HG02759 (cell line): ENCODE data around the gene SDK2.
"Not testable (repeated sequence)": the region's sequence is repeated elsewhere in the genome, so short reads cannot be mapped to it uniquely, and the experiment has no call there.

ENCODE experiments used
- ATAC-seq: cut with Tn5 transposase; IDR thresholded peaks from one replicate; pipeline ENCODE4 v1.9.1; 2021; ENCODE audit warnings: mild to moderate bottlenecking, moderate library complexity; ENCODE audit not compliant: unreplicated experiment

SDK2 gene

DNA sequence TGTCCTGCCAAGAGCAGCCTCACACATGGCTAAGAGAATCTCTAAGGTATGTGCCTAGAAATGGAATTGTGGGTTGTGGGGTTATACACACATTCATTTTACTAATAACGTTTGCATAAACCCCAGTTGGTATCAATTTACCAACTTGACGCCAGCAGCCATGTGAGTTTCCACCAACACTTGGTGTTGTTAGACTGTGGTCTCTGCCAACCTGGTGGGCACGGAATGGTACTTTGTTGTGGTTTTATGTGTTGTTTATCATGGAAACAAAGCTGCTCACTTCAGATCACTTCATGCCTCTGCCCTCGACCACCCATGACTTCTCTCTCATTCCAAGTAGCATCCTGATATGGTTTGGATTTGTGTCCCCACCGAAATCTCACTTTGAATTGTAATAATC lies 180.4 kb downstream of the SDK2 start:
- ATAC-seq = no peak

DNA sequence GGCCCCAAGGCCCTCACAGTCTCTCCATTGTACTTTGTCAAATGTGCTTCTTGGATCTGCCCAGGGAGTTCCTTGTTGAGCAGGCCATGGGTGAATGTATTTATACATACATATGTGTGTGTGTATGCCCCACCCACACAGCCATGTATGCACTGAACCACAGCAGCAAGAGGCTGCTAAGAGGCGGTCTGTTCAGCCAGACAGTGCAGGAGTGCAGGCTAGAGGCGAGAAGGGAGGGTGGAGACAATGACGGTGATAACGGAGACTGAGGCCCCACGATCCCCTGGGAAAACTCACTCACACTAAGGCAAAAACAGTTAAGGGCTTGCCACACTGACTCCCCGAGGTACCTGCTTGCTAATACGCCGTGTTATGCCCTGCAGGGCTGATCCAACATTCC lies 181.4 kb downstream of the SDK2 start:
- ATAC-seq = no peak

DNA sequence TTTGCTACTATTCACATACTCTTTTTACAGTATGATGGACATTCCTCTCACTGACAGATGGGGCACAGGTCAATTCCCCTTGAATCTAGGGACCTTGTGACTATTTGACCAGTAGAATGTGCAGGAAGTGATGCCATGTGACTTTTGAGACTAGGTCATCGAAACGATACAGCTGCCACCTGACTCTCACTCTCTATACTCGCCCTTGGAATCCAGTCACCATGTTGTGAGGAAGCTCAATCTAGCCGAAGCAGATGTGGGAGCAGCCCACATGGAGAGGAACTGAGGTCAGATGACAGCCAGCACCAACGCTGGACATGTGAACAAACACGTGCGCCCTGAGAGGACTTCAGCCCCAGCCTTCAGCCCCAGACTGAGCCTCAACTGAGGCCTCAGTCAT lies 184.3 kb downstream of the SDK2 start:
- no peak for ATAC-seq

DNA sequence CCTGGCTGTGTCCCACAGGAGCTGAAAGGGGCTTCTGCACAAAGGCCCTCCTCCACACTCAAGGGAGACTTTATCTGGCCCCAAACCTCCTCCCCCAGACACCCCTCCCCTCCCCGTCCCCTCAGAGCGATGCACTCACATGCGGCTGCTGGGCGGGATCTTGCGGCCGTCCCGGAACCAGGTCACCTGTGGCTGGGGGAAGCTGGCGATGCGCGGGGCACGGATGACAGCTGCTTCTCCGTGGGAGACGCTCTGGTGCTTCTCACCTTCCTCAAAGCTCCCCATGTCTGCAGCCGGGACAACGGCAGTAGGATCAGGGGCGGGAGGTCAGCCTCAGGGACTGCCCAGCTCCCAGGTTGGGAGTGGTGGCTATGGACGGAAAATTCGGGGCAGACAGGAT lies 188.5 kb downstream of the SDK2 start:
- no peak for ATAC-seq

DNA sequence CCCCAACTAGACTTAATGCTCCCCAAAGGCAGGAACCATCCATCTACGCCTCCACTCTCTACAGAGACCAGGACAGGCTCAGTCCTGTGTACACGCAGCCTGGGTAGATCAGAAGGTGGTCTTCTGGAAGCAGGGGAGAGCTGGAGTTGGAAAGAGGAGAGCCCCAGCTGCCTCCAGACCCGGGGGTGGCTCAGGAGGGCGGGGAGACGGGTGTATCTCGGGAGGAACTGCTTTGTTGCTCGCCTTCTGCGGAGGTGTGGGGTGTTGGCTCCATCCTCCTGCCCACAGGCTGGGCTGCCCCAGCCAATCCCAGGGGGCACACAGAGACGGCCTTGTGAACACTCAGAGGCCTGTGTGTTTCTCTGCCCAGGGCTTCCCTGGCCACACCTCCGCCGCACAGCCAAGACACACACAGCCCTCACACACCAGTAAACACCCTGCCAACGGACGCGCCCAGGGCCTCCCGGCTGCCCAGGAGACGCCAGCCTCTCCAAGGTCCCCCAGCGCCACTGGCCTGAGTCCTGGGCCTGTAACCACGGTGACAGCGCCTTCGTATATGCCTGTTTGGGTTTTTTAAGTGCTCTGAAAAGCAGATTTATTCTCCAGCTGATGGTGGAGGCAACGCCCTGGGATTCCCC lies 189.1 kb downstream of the SDK2 start:
- no peak for ATAC-seq

DNA sequence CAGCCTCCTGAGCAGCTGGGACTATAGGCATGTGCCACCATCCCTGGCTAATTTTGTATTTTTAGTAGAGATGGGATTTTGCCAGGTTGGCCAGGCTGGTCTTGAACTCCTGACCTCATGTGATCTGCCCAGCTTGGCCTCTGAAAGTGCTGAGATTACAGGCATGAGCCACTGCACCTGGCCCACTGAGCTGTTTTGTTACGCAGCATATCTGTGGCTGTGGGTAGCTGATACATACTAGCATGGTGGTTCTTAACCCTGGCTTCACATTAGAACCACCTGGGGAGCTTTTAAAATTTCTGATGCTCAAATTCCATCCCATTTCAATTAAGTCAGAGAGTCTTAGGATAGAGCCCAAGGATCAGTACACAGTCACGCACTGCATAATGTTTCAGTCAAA lies 190.8 kb downstream of the SDK2 start:
- ATAC-seq = not testable (repeated sequence)

DNA sequence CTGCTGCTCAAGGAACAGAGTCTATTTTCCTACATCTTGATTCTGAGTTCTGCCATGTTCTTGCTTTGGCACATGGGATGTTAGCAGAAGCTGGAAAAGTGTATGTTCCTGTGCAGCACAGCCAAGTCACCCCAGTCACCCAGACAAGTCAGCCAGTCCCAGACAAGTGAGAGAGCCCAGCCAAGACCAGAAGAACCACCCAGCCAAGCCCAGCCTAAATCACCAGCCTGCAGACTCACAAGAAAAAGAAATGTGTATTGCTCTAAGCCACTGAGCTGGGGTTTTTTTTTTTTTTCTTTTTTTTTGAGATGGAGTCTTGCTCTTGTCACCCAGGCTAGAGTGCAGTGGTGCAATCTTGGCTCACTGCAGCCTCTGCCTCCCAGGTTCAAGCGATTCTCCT lies 191.2 kb downstream of the SDK2 start:
- no peak for ATAC-seq

DNA sequence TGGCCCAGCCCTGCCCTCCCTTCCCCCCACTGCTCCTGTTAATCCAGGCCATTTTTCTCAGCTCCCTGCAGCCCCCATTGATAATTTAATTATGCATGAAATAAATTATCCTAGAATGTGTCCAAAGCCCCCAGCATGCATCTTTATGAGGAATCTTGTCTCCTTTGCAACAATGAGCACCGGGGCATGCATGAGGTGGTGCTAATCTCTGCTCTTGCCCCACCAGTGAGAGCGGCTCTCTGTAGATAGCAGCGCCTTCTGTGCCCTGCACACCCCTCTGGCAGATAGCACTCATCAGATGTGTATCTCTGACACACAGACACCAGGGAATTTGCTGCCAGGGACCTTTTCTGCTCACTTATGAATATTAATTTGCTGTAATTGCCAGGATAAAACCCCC lies 192.2 kb downstream of the SDK2 start:
- no peak for ATAC-seq

DNA sequence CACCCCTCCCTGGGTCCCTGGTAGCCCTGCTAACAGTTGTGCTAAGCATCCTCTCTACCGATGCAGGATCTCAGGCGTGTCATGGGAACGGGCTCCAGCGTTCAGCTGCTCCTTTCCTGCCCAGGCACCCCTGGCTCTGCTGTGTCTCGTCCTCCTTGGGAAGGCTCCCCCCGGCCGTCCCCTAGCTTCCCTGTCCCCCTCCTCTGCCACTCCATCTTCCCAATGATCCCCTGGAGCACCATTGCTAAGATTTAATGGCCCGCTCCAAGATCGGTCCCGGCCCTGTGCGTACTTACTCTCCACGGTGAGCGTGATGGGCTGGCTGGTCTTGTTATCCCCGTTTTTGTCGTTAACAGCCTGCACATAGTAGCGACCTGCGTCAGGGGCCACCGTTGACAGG lies 196.9 kb downstream of the SDK2 start:
- ATAC-seq = no peak

DNA sequence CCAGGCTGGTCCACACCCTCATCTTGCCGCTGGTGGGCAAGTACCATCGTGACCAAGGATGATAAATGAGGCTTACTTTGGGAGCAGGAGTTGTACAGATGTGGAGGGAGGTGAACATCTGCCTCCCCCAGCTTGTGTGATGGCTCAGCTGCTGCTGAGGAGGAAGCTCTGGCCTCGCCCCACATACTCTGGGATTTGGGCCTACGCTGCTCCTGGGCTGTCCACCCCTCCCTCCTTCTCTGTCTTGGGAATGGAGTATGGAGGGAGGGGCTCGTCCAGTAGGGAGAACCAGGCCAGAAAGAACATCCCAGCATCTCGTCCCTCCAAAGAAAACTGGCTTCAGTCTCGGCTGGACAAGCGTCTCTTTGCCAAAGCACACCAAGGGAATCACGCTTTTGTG lies 197.6 kb downstream of the SDK2 start:
- no peak for ATAC-seq

DNA sequence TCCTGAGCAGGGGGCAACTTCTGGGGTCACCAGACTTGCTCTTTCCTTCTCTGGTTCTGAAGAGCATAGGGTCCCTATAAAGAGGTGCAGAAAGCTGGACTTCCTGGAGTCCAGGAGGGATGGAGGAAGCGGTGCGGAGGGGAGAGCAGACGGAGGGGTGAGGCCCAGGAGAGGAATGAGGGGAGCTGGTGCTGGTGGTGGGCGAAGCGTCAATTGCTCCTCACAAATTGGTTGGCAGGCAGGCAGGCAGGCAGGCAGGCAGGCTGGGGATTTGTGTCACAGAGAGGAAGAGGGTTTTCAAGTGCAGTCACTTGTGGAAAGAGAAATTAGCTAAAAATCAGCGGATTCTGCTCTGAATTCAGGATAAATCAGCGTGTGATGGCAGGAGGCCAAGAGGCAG lies 198.8 kb downstream of the SDK2 start:
- ATAC-seq = no peak

DNA sequence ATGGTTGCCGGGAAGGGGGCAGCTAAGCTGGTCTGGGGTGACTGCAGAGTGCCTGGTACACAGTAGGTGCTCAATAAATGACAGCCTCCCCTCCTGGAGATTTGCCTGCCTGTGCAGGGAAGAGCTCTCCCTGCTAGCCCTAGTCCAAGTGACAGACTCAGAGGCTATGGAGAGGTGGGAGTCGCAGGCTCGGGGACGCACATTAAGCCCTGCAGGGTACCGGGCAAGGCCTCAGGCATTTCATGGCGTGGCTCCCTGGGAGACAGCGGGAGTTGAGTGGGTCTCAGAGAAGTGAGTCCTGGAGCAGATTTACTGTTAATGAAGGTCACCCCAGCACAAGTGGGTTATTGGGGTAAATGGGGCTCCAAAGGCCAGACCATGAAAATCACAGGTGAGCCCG lies 200.2 kb downstream of the SDK2 start:
- ATAC-seq = no peak

DNA sequence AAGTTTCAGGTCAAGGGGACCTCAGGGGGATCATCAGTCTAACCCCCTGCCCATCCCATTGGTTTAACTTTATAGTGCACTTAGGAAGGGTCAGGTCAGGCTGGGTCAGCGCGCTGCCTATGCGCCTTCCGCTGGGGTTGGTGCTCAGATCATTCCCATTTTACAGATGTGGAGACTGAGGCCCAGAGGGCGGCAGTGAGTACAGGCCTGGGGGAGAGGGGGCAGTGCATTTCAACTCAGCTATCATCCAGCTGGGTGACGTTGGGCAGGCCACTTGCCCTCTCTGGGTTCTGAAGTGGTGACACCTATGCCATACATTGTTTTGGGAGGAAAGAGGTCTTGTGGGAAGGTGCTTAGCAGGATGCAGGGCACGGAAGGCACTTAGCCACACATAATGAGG lies 204.6 kb downstream of the SDK2 start:
- no peak for ATAC-seq

DNA sequence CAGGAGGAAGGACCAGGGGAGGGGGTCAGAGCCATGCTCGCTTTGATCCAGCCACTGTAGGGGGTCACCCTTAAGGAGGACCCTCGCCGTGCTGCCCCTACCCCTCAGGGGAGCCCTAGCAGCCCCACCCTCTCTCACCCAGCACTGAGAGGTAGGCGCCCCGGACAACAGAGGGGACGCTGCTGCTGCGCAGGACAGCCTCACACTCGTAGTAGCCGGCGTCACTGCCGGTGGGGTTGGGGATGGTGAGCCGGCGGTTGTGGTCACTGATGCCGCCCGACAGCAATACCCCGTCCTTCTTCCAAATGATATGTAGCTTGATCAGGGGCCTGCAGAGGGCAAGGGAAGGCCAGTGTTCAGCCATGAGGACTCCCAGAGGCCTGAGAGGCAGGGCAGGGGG lies 206.4 kb downstream of the SDK2 start:
- no peak for ATAC-seq

DNA sequence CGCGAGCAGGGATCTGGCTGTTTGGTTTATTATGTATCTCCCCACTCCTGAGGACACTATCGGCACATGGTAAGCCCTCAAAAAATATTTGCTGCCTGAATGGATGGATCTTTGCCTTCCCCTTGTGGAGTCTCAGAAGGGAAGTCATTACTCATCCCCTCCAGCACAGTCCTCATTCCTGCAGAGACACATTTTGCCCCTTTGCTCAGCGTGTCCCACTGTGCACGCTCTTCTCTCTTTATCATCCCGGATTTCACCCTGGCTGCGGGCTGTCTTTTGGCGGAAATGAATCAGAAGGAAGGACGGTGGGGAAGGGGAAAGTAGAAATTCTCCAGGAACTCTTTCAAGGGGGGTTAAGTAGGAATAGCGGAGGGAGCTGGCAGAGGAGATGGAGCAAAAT lies 207.3 kb downstream of the SDK2 start:
- ATAC-seq = no peak

DNA sequence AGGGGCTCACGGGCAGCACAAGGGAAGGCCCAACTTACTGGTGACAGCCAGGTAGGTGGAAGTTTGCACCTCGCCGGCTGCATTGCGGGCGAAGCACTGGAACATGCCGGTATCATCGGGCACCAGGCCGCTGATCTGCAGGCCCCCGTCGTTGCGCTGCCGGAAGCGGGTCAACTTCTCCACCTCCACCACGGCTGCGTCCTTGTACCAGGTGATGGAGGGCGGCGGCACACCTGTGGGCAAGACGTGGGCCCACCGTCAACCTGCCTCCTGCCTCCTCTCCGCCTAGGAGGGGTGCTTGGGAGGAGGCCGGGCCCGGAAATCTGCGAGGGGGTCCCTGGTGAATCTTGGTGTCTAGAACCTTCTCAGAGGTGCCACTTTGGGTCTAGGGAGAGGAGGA lies 208.8 kb downstream of the SDK2 start:
- ATAC-seq = no peak

DNA sequence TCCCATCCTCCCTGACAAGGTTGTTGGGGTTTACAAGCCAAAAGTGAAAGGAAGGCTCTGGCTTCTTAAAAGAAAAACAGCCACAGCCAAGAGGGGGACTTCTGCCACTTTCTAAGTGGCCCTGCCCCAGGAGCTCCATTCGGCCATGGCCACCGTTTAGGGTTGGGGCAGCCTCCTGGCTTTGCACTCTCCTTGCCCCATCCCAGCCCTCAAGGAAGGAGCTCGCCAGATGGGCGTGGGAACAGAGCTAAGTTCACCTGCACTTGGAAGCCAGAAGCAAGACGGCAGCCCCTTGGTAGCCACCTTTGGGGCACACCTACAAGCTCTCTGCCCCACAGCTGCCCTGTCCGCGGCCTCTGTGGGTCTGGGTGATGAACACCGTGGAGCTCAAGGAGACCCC lies 210.1 kb downstream of the SDK2 start:
- no peak for ATAC-seq

DNA sequence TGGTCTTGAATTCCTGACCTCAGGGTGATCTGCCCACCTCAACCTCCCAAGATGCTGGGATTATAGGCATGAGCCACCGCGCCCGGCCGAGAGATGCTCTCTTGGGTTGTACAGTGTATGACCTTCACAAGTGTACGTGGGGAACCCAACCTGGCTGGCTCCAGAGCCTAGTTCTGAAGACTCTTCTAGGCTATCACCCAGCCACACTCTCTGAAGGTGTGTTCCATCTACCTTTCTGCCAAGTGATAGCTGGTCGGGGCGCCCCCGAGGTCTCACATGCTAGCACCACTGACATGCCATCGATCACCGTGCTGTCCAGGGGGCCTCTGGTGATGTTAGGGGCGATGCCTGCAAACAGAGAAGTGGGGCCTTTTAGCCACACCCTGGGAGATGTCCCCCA lies 210.7 kb downstream of the SDK2 start:
- no peak for ATAC-seq

DNA sequence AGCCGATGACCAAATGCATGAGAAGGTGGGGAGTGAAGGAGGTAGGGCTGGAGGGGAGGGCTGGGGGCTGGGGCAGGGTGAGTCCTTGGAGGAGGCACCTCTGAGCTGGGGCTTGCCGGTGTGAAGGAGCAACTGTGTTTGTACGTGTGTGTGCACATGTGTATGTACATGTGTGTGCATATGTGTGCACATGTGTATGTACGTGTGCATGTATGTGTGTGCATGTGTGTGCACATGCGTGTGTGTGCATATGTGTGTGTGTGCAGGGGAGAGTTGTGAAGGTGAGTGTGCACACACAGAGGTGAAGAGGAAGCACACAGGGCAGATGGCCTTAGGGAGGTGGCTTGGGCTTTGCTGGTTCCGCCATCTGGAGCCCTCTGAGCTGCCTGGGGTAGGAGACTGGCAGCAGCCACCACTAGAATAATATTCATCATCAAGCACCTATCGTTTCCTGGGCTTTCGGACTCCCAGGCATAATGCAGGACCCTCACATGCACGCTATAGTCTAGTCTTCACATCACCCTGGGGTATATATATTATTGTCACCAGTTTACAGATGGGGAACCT lies 211.5 kb downstream of the SDK2 start:
- ATAC-seq = no peak

DNA sequence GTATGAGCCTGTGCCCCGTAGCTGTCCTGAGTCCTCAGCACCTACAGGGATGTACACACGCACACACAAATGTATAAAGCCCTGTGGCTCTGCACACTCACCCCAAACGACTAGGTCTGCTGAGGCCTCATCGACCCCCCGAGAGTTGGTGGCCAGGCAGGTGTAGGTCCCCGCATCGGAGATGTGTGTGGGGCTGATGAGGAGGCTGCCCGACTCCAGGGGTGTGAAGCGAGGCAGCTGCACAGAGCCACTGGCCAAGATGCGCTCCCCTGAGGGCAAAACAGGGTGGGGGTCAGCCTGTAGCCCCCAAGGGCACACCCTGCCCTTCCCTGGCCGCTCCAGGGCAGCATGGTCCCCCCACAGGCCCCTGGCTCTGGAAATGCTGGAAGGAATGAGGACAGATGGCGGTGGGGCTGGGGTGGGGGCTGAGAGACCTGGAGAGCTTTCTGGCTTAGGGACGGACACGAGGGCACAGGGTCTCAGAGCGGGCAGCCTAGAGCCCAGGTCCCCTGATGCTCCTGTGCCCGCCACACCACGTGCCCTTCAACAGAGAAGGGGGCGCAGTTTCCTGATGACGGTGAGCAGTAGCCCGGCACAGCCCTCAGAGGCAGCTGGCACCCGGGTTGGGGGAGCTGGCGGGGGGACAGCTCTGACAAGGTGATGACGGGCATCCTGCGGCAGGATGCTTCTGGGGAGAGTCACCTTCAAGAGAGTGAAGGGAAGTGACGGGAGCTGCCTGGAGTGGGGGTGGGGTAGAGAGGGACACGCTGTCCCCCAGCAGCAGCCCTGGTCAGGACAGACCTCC lies 212.6 kb downstream of the SDK2 start:
- ATAC-seq = no peak

DNA sequence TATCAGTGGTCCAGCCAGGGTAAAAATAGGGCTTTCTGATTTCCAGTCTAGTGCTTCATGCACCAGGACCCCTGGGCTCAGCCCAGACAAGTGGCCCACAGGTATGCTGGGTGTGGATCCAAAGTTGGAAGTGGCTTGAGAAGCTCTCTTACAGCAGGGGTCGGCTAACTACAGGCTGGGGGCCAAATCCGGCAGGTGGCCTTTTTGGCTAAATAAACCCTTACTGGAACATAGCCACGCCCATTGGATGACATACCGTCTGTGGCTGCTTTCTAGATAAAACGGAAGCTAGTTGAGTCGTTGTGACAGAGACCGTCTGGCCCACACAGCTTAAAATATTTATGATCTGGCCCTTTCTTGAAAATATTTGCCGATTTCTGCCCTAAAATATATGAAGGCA lies 213.4 kb downstream of the SDK2 start:
- ATAC-seq = no peak

DNA sequence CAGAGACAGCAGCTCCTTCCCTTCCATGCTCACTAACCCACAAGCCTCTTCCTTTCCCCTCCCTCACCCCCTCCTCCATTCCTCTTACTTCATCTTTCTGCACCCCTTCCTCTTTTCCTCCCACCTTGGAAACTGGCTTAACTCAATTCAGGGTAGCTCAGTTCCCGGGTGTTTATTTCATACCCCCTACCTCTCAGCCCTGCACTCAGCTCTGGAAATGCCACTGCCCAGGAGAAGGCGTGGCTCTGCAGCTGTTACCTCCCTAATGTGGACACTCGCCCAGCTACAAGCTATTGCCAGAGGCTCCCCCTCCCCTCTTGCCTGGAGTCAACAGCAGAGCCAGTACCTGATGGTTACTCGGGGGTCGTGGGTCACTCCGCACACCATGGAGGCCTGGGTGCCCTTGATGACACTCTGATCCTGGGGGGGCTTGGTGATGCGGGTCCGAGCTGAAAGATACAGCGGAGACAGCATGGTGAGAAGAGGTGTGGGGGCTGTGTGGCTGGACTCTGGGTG lies 214.0 kb downstream of the SDK2 start:
- ATAC-seq = no peak
